ENCODE results near the gene DOK5.

The DOK5 gene

DNA sequence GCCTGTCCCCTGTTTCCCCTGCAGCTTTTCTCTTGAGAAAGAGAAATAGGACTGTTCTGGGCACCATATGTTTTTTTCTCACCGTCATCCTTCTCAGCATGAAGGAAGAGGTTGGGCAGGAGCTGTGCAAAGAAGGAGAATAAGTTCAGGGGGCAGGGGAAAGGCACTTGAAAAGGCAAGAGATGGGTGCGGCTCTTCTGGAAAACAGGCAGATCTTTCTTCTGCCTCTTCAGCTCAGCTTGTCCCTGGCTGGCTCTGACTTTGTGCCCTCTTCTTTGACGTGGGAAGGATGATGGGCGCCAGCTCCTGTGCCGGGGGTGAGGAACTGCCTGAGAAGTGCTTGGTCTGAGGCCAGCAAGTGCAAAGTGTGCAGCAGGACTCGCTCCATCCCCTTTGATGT is 206.5 kb downstream of the DOK5 start:
- DNase-seq (ENCODE audit: low read depth), result no peak
- Histone ChIP-seq H3K9me3 (ENCODE audit: control insufficient read depth, low read length) (no peaks in the 10 kb centered on the region), H3K4me3 (ENCODE audit: low read length) (no peak overlapping the region), H3K4me1 (ENCODE audit: control insufficient read depth, insufficient read depth, low read length) (no peaks in the 10 kb centered on the region), H3K36me3 (ENCODE audit: control insufficient read depth, insufficient read depth, low read length, severe bottlenecking) (no peaks in the 10 kb centered on the region), H3K9ac (ENCODE audit: low read length) (no peak overlapping the region), H3K27me3 (replicated peaks; ENCODE audit: control insufficient read depth, insufficient read depth, low read length) (peaks cover 29% of the 10 kb centered on the region)

DNA sequence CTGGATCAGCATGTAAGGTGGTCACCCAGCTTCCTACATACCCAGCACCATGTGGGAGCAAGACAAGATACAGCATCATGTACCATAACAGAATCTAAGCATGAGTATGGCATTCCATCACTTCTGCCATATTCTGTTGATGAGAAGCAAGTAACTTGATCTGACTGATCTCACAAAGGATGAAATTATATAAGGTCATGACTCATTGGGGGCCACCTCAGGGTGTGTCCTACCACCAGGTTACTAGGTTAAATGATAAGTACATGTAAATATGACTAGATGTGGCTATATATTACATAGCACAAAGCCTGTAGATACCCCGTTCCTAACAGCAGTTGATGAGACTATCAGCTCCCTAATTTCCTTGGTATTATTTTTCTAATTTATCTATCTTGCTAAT is 213.1 kb downstream of the DOK5 start:
- no peaks in the 10 kb centered on the region for H3K36me3 ChIP-seq (ENCODE audit: control insufficient read depth, insufficient read depth, low read length, severe bottlenecking)
- peaks cover 5% of the 10 kb centered on the region for H3K27me3 ChIP-seq (replicated peaks; ENCODE audit: control insufficient read depth, insufficient read depth, low read length)
- H3K4me3 ChIP-seq (ENCODE audit: low read length), result no peak overlapping the region
- no peak for DNase-seq (ENCODE audit: low read depth)
- H3K9me3 ChIP-seq (ENCODE audit: control insufficient read depth, low read length), result no peaks in the 10 kb centered on the region
- no peak overlapping the region for H3K9ac ChIP-seq (ENCODE audit: low read length)
- H3K4me1 ChIP-seq (ENCODE audit: control insufficient read depth, insufficient read depth, low read length), result no peaks in the 10 kb centered on the region

DNA sequence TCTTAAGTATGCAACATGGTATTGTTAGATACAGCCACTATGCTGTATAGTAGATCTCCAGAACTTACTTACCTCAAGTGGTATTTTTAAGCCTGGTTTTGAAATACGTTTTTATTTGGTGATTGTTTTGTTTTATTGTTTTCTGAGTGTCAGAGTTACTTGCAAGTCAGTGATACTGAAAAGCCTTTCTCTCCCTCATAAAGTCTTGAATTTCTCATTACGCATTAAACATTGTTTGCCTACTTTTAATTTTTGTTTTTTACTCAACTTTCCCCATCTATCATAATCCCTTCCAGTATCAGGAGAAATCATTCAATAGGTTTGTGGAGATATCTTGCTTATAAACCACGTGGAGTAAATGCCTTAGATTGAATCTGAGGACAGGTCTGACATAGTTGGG is 214.9 kb downstream of the DOK5 start:
- Histone ChIP-seq H3K36me3 (ENCODE audit: control insufficient read depth, insufficient read depth, low read length, severe bottlenecking) (no peaks in the 10 kb centered on the region), H3K27me3 (replicated peaks; ENCODE audit: control insufficient read depth, insufficient read depth, low read length) (no peaks in the 10 kb centered on the region), H3K9ac (ENCODE audit: low read length) (no peak overlapping the region), H3K4me3 (ENCODE audit: low read length) (no peak overlapping the region), H3K4me1 (ENCODE audit: control insufficient read depth, insufficient read depth, low read length) (no peaks in the 10 kb centered on the region), H3K9me3 (ENCODE audit: control insufficient read depth, low read length) (no peaks in the 10 kb centered on the region)
- no peak for DNase-seq (ENCODE audit: low read depth)

DNA sequence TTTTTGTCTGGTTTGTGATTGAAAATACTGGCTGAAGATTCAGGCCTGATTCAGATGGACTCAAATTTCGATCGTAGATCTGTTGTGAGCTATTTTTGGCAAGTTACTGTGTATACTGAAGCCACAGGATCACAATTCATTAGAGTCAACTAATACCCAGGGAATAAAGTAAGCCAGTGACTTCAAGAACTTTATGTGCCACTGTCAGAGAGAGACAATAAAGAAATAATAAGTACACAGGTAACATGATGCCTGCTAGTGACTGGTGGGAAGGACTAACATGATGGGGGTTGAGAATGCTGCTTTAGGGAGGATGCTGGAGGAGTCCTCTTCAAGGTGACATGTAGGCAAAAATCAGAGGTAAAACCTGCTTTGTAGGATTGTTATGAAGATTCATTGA is 215.9 kb downstream of the DOK5 start:
- H3K4me1 ChIP-seq (ENCODE audit: control insufficient read depth, insufficient read depth, low read length), result no peaks in the 10 kb centered on the region
- H3K36me3 ChIP-seq (ENCODE audit: control insufficient read depth, insufficient read depth, low read length, severe bottlenecking), result no peaks in the 10 kb centered on the region
- no peaks in the 10 kb centered on the region for H3K9me3 ChIP-seq (ENCODE audit: control insufficient read depth, low read length)
- no peaks in the 10 kb centered on the region for H3K27me3 ChIP-seq (replicated peaks; ENCODE audit: control insufficient read depth, insufficient read depth, low read length)
- DNase-seq (ENCODE audit: low read depth), result no peak
- H3K9ac ChIP-seq (ENCODE audit: low read length), result no peak overlapping the region
- H3K4me3 ChIP-seq (ENCODE audit: low read length), result no peak overlapping the region

DNA sequence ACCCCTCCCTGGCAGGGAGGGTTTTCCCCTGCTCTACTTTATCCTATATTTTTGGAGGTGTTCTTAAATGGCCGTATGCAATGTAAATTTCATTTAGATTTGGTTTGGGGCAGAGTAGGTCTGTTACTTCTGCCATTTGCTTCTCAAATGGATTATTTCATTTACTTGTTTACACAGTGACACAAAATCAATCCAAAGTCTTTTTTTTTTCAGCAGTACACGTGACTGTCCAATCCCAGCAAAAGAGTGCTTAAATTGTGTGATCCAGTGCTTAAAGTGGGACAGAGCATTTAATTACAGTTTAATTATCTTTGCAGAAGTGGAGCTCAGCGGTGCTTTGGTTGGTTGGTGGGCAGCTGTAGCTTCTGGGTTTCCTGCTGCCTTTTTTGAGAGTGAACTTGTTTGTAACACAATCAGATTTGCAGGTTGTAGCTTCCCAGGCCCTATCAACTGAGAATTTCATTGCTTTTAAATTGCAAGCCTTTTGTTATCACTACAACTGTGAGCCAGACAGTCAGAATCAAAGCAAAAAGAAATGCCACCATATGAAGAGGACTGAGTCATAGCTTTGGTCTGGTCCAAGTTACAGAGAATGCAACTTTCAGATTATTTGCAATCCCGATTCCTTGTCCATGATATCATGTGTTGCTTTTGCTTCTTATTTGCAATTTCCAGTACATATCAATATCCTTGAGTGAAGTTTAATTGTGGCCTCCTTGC is 216.9 kb downstream of the DOK5 start:
- Histone ChIP-seq H3K36me3 (ENCODE audit: control insufficient read depth, insufficient read depth, low read length, severe bottlenecking) (no peaks in the 10 kb centered on the region), H3K27me3 (replicated peaks; ENCODE audit: control insufficient read depth, insufficient read depth, low read length) (no peaks in the 10 kb centered on the region), H3K4me1 (ENCODE audit: control insufficient read depth, insufficient read depth, low read length) (no peaks in the 10 kb centered on the region), H3K9me3 (ENCODE audit: control insufficient read depth, low read length) (no peaks in the 10 kb centered on the region), H3K9ac (ENCODE audit: low read length) (no peak overlapping the region), H3K4me3 (ENCODE audit: low read length) (no peak overlapping the region)
- no peak for DNase-seq (ENCODE audit: low read depth)

DNA sequence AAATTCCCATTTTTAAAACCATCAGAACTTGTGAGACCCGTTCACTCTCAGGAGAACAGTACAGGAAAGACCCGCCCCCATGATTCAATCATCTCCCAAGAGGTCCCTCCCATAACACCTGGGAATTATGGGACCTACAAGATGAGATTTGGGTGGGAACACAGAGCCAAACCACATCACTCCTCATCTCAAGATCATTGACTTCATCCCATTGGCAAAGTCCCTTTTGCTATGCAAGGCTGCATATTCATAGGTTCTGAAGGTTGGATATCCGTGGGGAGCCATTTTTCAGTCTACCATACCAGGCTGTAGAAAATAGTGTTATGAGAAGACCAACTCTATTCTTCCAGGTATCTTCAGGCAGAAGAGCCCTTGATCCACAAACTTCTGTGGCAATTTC is 219.1 kb downstream of the DOK5 start:
- no peaks in the 10 kb centered on the region for H3K9me3 ChIP-seq (ENCODE audit: control insufficient read depth, low read length)
- no peak overlapping the region for H3K4me3 ChIP-seq (ENCODE audit: low read length)
- peaks cover 2% of the 10 kb centered on the region for H3K27me3 ChIP-seq (replicated peaks; ENCODE audit: control insufficient read depth, insufficient read depth, low read length)
- no peak for DNase-seq (ENCODE audit: low read depth)
- H3K9ac ChIP-seq (ENCODE audit: low read length), result no peak overlapping the region
- H3K36me3 ChIP-seq (ENCODE audit: control insufficient read depth, insufficient read depth, low read length, severe bottlenecking), result no peaks in the 10 kb centered on the region
- no peaks in the 10 kb centered on the region for H3K4me1 ChIP-seq (ENCODE audit: control insufficient read depth, insufficient read depth, low read length)

DNA sequence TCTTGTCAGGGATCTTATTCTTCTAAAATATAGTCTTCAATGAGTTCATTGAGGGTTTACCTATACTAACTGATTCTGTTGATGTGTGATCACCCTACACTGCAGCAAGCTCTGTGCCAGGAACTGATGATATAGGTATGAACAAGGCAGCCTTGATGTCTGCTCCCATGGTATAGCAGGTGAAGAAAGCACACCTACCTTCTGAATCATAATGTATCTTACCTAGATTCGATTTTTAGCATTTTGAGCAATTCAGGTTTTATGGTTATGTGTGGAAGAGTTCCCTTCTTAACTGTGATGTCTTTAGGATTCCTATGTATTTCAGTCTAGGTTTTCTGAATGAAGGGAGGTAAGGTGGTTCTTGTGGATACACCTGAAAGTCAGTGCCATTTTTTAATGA is 223.0 kb downstream of the DOK5 start:
- Histone ChIP-seq H3K9ac (ENCODE audit: low read length) (no peak overlapping the region), H3K4me3 (ENCODE audit: low read length) (no peak overlapping the region), H3K4me1 (ENCODE audit: control insufficient read depth, insufficient read depth, low read length) (no peaks in the 10 kb centered on the region), H3K27me3 (replicated peaks; ENCODE audit: control insufficient read depth, insufficient read depth, low read length) (peaks cover 2% of the 10 kb centered on the region), H3K36me3 (ENCODE audit: control insufficient read depth, insufficient read depth, low read length, severe bottlenecking) (no peaks in the 10 kb centered on the region), H3K9me3 (ENCODE audit: control insufficient read depth, low read length) (no peaks in the 10 kb centered on the region)
- no peak for DNase-seq (ENCODE audit: low read depth)
